ENCODE results near the gene PRRG2. TPM values are rescaled to one million over a fixed set of nuclear protein-coding genes. Genes with fewer than 3 reads are reported as not detected.

PRRG2 gene
- 0.29 and 0.38 TPM in 2 replicates for total RNA-seq (2014; rRNA removed)
- polyA plus RNA-seq (2012), result 0.11 TPM

DNA sequence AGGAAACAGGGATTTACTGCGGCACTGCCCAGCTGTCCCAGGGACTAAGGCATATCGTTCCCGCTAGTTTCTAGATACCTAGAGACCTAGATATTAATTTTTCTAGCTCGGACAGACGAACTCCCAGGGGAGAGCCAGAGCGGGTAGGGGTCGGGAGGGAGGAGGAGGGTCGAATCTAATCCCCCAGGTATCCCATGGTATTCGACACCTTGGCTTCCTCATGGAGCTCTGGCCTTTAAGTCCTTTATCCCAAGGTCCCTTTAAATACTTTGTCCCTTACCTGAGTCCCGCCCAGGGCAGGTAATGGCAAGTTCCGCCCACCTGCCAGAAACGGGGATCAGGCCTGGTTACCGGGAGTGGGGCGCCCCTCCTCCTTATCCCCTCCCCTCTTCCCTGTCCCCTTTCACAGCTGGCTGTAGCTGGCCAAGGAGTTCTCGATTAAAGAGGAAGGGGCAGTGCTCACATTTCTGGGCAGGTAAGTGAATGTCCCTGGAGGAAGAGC is at the start of gene PRRG2:
PRRG2 (plus strand) TSS at position 310 of the 502 bp plus-strand sequence. CDS start 1,904 bp downstream, outside the sequence.
- no peak for DNase-seq (ENCODE audit: low read depth)

DNA sequence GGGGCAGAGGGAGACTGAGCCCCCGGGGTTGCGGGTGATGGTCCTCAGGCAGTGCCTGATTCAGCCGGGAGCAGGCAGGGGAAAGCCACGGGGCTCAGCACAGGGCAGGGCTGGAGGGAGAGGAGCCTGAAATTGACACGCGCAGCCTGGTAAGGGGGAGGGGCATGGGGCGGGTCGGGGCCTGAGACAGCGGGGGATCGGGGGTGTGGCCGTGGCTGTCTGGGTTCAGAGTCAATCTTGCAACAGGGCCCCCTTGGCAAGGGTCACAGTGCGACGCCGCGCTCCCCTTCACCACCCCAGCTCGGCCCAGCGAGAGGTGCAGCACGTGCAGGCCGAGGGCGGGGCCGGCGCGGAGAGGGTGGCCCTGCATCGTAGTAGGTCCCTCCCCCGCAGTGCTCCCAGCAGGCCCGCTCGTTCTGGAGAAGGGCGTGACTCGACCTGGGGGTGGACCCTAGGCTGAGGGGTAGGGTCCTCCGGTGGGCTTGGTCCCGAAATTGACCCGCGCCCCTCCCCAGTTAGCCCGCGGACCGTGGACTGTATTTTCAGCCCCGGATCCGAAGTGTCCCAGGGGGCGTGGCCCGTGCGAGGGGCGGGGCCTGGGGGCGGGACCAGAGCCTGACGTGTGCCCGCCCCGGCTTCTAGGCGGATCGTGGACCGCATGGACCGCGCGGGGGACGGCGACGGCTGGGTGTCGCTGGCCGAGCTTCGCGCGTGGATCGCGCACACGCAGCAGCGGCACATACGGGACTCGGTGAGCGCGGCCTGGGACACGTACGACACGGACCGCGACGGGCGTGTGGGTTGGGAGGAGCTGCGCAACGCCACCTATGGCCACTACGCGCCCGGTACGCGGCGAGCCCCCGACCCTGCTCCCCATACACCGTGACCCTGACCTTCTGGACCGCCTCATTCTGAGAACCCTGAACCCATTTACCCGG is 47.3 kb upstream of the PRRG2 start:
- no peak for DNase-seq (ENCODE audit: low read depth)

DNA sequence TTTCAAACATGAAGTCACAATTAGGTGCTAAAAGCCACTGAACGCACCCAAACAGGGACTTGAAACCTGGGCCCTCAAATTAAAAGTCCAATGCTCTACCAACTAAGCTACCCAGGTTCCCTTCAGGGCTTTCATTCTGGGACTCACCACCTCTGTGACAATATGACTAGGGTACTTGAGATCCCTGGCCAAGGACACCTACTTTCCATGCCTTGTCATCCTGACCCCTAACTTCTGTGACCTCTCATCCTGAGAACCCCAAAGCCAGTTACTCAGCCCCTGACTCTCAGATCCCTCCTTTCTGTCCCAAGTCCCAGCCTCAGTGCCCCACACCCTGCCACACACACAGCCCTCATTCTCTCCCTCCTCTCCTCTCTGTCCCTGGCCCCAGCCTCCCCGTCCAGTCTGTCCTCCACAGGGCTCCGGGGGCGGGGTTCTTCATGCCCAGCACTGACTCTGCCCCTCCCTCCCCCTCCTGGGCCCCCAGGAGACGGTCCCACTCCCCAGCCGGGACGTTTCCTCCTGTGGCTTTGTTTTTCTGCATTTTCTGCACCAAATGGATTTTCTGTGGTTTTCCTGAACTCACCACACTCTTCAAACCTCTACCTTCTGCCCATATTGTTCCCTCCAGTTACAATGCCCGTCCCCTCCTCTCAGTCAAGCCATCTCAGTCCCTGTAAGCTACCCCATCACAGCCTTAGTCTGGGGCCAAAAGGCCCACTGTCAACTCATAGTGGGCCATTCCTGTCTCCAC is 46.3 kb upstream of the PRRG2 start:
- DNase-seq (ENCODE audit: low read depth), result no peak

DNA sequence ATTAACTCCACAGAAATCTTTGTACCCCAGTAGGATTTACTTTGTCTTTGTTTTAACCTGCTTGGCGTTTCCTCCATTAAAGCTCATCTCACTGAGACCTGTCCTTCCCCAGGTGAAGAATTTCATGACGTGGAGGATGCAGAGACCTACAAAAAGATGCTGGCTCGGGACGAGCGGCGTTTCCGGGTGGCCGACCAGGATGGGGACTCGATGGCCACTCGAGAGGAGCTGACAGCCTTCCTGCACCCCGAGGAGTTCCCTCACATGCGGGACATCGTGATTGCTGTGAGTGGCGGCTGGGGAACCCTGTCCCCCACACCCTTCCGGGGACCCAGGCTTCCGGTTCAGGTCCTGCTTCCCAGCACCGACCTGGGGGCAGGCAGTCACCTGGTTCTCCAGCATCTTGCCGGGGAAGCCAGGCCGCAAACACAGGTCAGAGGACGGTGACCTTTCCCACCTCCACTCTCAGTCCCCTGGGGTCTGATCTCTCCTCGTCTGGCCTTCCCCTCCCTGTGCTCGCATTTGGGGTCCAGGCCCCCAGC is 44.1 kb upstream of the PRRG2 start:
- no peak for DNase-seq (ENCODE audit: low read depth)

DNA sequence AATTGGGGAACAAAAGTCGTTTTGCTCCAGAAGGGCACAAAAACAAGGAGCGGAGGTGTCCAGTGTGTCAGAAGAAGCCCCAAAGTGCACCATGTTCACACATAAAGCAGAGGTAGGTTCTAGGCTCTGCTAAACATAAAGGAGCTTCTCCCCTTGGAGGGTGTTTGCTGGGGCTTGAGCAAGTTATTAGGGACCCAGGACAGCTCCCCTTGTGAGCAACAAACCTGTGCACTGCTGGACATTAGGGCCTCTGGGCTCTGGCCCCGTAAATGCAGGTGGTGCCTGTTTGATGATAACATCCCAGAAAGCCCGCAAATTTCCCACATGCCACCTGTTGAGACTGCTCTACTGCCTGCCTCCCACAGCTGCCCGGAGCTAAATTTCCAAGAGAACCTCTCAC is 42.5 kb upstream of the PRRG2 start:
- DNase-seq (ENCODE audit: low read depth), result no peak

DNA sequence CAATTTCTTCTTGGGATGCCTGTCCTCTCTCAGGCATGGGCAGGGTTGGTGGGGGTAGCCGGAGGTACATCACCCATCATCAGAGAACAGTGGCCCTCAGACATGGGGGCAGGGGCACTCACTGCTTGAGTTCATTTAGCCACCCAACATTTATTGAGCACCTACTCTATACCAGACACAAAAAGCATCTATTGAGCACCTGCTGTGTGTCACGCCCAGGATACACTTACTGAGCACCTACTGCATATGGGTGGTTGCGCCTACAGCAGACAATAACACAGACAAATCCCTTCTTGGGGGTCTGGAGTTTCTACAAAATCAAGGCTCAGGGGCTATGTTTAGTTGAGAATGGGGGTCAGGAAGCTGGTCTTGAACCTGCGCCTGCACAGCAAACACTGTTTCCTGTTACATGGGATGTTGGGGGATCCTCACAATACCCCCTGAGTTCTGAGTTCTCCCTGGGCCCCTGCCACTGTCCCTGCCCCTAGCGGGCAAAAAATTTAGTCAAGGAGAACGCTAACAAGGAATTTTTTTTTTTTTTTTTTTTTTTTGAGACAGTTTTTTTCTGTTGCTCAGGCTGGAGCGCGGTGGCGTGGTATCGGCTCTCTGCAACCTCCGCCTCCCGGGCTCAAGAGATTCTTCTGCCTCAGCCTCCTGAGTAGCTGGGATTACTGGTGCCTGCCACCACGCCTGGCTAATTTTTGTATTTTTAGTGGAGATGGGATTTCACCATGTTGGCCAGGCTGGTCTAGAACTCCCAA is 41.7 kb upstream of the PRRG2 start:
- DNase-seq (ENCODE audit: low read depth), result no peak

DNA sequence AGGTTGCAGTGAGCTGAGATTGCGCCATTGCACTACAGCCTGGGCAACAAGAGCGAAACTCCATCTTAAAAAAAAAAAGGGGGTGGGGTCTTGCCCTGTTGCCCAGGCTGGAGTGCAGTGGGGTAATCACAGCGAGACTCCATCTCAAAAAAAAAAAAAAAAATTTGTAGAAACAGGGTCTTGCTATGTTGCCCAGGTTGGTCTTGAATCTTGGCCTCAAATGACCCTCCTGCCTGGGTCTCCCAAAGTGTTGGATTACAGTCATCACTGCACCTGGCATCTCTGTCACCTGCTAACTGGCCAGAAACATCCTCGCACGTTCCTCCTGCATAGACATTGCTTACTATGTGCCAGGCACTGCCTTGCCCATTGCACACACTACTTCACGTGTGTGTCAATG is 39.2 kb upstream of the PRRG2 start:
- no peak for DNase-seq (ENCODE audit: low read depth)

DNA sequence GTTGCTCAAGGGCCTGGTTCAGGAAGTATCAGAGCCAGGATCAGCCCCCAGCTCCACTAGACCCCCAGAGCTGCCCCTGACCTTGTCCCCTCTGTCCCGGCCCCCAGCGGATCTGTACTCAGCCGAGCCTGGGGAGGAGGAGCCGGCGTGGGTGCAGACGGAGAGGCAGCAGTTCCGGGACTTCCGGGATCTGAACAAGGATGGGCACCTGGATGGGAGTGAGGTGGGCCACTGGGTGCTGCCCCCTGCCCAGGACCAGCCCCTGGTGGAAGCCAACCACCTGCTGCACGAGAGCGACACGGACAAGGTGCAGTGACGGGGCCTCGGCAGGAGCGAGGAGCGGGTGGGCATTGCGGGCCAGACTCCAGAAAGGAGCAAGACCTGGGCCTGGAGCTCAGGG is 38.7 kb upstream of the PRRG2 start:
- DNase-seq (ENCODE audit: low read depth), result no peak

DNA sequence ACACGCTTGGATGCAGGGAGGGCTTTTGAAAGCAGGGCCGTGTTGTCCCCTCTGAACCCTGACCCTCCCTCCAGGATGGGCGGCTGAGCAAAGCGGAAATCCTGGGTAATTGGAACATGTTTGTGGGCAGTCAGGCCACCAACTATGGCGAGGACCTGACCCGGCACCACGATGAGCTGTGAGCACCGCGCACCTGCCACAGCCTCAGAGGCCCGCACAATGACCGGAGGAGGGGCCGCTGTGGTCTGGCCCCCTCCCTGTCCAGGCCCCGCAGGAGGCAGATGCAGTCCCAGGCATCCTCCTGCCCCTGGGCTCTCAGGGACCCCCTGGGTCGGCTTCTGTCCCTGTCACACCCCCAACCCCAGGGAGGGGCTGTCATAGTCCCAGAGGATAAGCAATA is 38.1 kb upstream of the PRRG2 start:
- no peak for DNase-seq (ENCODE audit: low read depth)

DNA sequence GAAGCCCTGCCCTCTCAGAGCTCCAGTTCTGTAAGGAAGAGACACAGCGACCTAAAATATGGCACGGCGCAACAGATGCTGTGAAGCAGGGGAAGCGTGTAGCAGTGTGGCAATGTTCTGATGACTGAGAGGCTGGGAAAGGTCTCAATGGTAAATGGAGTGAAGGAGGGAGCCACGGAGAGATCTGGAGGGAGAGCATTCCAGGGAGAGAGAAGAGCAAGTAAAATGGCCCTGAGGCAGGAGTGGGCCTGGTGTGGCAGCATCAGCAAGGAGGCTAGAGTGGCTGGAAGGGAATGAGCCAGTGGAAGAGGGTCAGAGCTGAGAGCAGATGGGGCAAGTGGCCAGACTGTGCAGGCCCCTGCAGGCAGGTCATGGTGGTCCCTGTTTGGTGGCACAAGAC is 37.0 kb upstream of the PRRG2 start:
- no peak for DNase-seq (ENCODE audit: low read depth)

DNA sequence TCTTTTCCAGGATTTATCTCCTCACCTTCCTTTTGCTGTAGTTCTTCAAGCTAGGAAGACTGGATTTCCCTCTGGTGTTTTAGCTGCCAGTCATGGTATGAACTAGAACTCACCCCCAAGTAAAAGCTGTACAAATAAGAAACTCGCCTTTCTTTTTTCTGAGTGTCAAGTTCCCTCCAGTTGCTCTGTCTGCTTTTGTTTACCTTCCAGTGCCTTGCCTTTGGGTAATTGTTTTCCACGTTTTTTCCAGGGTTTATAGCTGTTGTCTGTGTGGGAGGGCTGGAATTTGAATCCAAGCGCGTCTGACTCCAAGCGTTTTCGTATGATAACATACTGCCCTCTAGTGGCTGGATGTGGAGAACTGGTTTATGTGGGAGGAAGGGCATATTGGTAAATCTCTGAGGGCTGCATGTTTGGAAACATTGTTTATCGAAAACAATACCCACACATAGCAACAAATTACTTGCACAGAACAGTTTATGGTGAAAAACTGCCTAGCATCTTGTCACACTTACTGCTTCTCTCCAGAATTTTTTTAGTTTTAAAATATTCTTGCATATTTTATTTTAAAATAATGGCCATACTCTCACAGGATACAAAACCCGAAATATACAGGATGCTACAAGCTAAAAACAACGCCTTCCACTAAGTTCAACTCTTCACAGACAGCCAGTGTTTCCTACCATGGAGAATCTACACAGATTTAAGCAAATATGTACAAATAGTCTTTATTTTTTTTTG is 34.1 kb upstream of the PRRG2 start:
- DNase-seq (ENCODE audit: low read depth), result peak; percentile 93

DNA sequence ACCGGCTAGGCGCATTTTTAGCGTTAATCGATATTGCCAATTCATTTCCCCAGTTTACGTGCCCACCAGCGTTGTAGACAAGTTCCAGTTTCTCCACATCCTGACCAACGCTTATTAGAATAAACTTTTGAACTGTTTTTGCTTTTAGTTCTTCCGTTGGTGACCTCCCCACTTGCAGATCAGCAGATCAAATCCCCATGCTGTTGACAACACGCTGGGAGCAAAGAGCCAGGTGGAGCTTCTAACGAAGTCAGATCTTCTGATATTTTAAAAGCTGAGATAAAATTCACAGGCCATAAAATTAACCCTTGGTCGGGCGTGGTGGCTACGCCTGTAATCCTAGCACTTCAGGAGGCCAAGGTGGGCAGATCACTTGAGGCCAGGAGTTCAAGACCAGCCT is 32.1 kb upstream of the PRRG2 start:
- no peak for DNase-seq (ENCODE audit: low read depth)

DNA sequence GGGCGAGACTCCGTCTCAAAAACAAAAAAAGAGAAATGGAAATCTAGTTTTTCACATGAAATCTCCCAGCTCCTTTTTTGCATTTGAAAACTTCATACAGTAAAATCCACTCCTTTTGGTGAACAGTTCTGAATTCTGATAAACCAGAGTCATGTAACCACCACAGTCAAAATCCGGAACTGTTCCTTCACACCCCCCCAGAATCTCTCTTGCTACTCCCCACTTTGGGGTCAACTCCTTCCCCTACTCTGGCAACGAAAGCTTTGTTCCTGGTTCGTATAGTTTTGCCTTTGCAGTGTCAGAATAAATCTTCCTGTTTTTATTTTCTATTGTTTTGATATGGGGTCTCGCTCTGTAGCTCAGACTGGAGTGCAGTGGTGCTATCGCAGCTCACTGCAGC is 29.6 kb upstream of the PRRG2 start:
- DNase-seq (ENCODE audit: low read depth), result no peak

DNA sequence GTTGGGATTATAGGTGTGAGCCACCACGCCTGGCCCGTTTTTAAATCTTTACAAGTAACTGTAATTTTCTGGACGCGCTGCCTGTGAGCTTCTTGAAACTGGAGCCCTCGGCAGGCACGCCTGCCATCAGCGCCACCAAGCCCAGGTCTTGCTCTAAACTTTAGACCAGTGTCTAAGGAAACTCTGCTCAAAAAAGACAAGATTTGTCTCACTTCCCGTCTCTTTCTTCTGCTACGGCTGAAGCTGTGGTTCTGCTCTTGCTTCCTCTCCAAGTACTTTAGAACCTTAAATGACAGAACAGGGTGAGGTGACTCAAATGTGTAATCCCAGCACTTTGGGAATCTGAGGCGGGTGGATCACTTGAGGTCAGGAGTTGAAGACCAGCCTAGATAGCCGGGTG is 28.4 kb upstream of the PRRG2 start:
- DNase-seq (ENCODE audit: low read depth), result no peak

DNA sequence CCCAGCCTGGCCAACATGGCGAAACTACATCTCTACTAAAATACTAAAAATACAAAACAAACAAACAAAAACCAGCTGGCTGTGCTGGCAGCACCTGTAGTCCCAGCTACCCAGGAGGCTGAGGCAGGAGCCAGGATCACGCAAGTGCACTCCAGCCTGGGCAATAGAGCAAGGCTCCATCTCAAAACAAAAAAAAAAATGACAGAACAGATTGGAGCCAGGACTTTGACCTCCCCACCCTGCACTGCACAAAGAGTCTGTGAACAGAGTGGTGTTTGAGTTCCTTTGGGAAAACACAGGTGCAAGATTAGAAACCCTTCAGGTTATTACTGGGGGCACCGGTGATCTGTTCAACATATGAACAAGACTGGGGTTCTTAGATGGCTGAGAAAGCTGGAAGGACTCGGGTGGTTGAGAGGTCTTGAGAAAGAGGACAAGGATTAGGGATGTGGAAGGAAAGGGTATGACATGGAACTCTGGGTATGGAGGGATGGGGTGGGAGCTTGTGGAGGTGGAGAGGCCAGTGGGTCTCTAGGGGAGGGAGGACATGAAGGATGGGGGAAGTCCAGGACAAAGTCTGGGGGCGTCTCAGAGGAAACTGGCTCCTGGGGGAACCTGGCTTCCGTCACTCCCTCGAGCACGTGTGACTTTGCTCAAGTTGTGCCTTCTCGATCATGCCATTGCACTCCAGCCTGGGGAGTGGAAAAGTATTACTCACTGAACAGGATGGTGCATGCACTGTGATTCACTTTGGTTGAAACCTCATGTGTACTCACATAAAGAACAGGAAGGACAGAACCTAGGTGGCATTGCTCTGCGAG is 27.5 kb upstream of the PRRG2 start:
- peak; percentile 84 for DNase-seq (ENCODE audit: low read depth)

DNA sequence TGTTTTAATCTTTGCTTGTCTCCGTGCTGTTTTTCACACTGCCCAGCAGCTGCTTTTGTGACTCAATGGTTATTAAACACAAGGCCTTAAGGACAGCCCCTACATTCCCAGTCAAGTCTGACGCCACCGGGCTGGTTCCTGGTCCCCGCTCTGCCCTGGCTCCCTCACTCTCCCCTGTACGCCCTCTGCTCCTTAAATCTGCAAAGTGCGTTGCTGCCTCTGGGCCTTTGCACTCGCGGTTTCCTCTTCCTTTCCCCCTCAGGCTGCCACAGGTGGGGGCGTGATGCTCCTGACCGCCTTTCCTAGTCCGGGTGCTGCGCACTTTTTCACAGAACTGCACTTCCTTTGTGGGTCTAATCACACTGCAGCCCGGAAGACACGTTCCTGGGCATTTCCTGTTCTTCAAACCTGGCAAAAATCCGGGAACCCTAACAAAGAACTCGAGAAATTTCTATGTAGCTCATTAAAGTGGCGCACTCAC is 26.4 kb upstream of the PRRG2 start:
- peak; percentile 79 for DNase-seq (ENCODE audit: low read depth)

DNA sequence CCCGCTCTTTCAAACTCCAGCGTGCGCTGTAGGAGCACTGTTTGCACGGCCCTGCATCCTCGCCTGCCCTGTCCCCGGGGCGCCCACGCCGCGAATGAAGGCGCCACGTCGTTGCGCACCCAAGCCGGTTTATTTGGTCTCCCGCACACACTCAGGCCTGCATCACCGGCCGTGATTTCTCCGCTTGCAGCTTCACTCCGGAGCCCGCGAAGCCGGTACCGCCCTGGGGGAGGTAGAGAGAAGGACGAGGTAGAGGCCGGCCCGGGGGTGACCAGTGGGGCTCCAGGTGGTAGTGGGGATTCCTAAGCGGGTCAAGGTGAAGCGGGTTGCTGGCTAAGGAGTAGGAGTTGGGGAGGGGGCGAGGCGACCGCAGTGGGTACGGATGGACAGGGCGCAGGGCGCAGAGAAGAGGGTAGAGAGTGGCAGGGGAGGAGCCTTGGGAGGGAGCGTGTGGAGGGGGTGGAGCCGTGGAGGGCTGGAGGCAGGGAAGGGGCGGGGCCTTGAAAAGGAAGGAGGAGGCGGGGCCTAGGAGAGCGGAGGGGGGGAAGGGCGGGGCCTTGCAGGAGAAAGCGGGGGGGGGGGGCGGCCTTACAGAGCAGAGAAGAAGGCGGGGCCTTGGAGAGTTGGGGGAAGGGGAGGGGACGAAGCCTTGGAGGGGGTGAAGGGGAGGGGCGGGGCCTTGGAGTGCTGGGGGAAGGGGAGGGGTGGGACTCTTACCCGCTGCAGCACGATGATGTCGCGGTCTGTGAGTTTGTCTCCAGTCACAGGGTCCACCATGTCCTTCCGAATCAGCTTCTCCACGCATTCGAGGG is 25.3 kb upstream of the PRRG2 start:
- no peak for DNase-seq (ENCODE audit: low read depth)
